ENCODE data around the gene SLC23A2.

DNA sequence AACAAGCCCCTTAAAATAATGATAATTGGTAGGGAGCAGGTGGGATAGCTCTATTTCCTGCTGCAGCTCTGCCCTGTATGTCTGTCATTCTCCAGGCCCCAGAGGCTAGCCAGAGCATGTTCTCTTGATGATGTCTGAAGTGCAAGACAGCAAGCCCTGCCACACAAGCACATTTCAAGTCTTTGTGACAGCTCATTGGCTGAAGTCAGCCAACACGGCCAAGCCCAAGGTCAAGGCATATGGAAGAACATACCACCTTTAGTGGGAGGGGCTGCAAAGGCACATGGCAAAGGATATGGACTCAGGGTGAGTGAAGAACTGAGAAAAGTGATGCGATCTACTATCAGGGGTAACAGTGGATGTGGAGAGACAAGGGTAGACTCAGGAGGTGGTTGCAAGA, 163.6 kb downstream of the SLC23A2 start:
- TF ChIP-seq, protein P1, sequence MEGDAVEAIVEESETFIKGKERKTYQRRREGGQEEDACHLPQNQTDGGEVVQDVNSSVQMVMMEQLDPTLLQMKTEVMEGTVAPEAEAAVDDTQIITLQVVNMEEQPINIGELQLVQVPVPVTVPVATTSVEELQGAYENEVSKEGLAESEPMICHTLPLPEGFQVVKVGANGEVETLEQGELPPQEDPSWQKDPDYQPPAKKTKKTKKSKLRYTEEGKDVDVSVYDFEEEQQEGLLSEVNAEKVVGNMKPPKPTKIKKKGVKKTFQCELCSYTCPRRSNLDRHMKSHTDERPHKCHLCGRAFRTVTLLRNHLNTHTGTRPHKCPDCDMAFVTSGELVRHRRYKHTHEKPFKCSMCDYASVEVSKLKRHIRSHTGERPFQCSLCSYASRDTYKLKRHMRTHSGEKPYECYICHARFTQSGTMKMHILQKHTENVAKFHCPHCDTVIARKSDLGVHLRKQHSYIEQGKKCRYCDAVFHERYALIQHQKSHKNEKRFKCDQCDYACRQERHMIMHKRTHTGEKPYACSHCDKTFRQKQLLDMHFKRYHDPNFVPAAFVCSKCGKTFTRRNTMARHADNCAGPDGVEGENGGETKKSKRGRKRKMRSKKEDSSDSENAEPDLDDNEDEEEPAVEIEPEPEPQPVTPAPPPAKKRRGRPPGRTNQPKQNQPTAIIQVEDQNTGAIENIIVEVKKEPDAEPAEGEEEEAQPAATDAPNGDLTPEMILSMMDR (IDR thresholded peaks at IDR 0.05) = no peak
- TF ChIP-seq EP300 (IDR thresholded peaks at IDR 0.05) = no peak

Data from sigmoid colon (tissue), 4 donors.